ENCODE results near the gene GGTA1.

Gene GGTA1

GRCh38 chr9:121466142-121466541 is 33.5 kb downstream of the GGTA1 start:
- H3K4me1 ChIP-seq (ENCODE audit: insufficient read depth, low read length, poor library complexity, severe bottlenecking): no peaks in the 10 kb centered on the region
- no peak overlapping the region for H3K4me3 ChIP-seq (ENCODE audit: low read length, poor library complexity, severe bottlenecking)
- H3K4me2 ChIP-seq (ENCODE audit: low read depth, low read length, poor library complexity, severe bottlenecking): no peak overlapping the region
- H3K27me3 ChIP-seq (ENCODE audit: insufficient read depth, low read length, poor library complexity, severe bottlenecking): no peaks in the 10 kb centered on the region
- no peak for TF ChIP-seq CTCF (conservative IDR thresholded peaks at IDR 0.05; ENCODE audit: low read length)
- no peak for TF ChIP-seq EZH2phosphoT487 (IDR thresholded peaks at IDR 0.05; ENCODE audit: borderline replicate concordance)
- no peaks in the 10 kb centered on the region for H3K36me3 ChIP-seq (ENCODE audit: insufficient read depth, low read length)
- H3K9me2 ChIP-seq (replicated peaks; ENCODE audit: low read depth, low read length): no peaks in the 10 kb centered on the region
- H3K9ac ChIP-seq (ENCODE audit: low read depth, low read length, poor library complexity, severe bottlenecking): no peak overlapping the region
- H2AFZ ChIP-seq (ENCODE audit: low read length): no peak overlapping the region
- H3F3A ChIP-seq (ENCODE audit: low read depth): no peaks in the 10 kb centered on the region
- H3K9me3 ChIP-seq (ENCODE audit: insufficient read depth, low read depth, low read length): no peaks in the 10 kb centered on the region
- no peaks in the 10 kb centered on the region for H4K20me1 ChIP-seq (ENCODE audit: insufficient read depth, low read length, poor library complexity, severe bottlenecking)
- no peaks in the 10 kb centered on the region for H3K79me2 ChIP-seq (ENCODE audit: insufficient read depth, low read length)

GRCh38 chr9:121464968-121465367 is 34.7 kb downstream of the GGTA1 start:
- Histone ChIP-seq H3K4me3 (ENCODE audit: low read length, poor library complexity, severe bottlenecking) (no peak overlapping the region), H3K4me1 (ENCODE audit: insufficient read depth, low read length, poor library complexity, severe bottlenecking) (no peaks in the 10 kb centered on the region), H3F3A (ENCODE audit: low read depth) (no peaks in the 10 kb centered on the region), H3K79me2 (ENCODE audit: insufficient read depth, low read length) (no peaks in the 10 kb centered on the region), H3K9ac (ENCODE audit: low read depth, low read length, poor library complexity, severe bottlenecking) (no peak overlapping the region), H3K4me2 (ENCODE audit: low read depth, low read length, poor library complexity, severe bottlenecking) (no peak overlapping the region), H3K27me3 (ENCODE audit: insufficient read depth, low read length, poor library complexity, severe bottlenecking) (no peaks in the 10 kb centered on the region), H3K9me2 (replicated peaks; ENCODE audit: low read depth, low read length) (no peaks in the 10 kb centered on the region), H3K36me3 (ENCODE audit: insufficient read depth, low read length) (no peaks in the 10 kb centered on the region), H3K9me3 (ENCODE audit: insufficient read depth, low read depth, low read length) (no peaks in the 10 kb centered on the region), H2AFZ (ENCODE audit: low read length) (no peak overlapping the region), H4K20me1 (ENCODE audit: insufficient read depth, low read length, poor library complexity, severe bottlenecking) (no peaks in the 10 kb centered on the region)
- TF ChIP-seq EZH2phosphoT487 (IDR thresholded peaks at IDR 0.05; ENCODE audit: borderline replicate concordance) (no peak), CTCF (conservative IDR thresholded peaks at IDR 0.05; ENCODE audit: low read length) (no peak)

- Histone ChIP-seq H2AFZ (ENCODE audit: low read length) (peak overlapping the region; percentile 79), H3K9me2 (replicated peaks; ENCODE audit: low read depth, low read length) (no peaks in the 10 kb centered on the region)
Observed at GRCh38 chr9:121463026-121463807, 36.4 kb downstream of the GGTA1 start.

More at GRCh38 chr9:121463026-121463807, 36.4 kb downstream of the GGTA1 start:
- TF ChIP-seq EZH2phosphoT487 (IDR thresholded peaks at IDR 0.05; ENCODE audit: borderline replicate concordance) (no peak), CTCF (conservative IDR thresholded peaks at IDR 0.05; ENCODE audit: low read length) (peak; percentile 97)
- Histone ChIP-seq H3K4me3 (ENCODE audit: low read length, poor library complexity, severe bottlenecking) (no peak overlapping the region), H3F3A (ENCODE audit: low read depth) (no peaks in the 10 kb centered on the region), H3K79me2 (ENCODE audit: insufficient read depth, low read length) (no peaks in the 10 kb centered on the region), H3K4me1 (ENCODE audit: insufficient read depth, low read length, poor library complexity, severe bottlenecking) (no peaks in the 10 kb centered on the region), H3K27me3 (ENCODE audit: insufficient read depth, low read length, poor library complexity, severe bottlenecking) (no peaks in the 10 kb centered on the region), H3K4me2 (ENCODE audit: low read depth, low read length, poor library complexity, severe bottlenecking) (no peak overlapping the region), H3K36me3 (ENCODE audit: insufficient read depth, low read length) (no peaks in the 10 kb centered on the region), H3K9me3 (ENCODE audit: insufficient read depth, low read depth, low read length) (no peaks in the 10 kb centered on the region), H4K20me1 (ENCODE audit: insufficient read depth, low read length, poor library complexity, severe bottlenecking) (no peaks in the 10 kb centered on the region), H3K9ac (ENCODE audit: low read depth, low read length, poor library complexity, severe bottlenecking) (no peak overlapping the region)

Measured in Loucy (cell line).